GM23338 (cell line): ENCODE data around the gene FNDC3B. TPM values are rescaled to one million over a fixed set of nuclear protein-coding genes. Genes with fewer than 3 reads are reported as not detected.

Experiments
- ATAC-seq: fragments of 200-7000 bp; cut with Tn5 transposase; 3 replicates; pipeline ENCODE4 v1.9.1; 2020
- DNase-seq: peaks from one replicate; pipeline ENCODE4 v3.0.0-alpha.2; 2015; ENCODE audit warnings: low spot score
- H2AFZ ChIP-seq: fragments of 200-600 bp; sonication (generic); 2 replicates; pipeline ENCODE4 v1.8.0; 2016; ENCODE audit warnings: antibody characterized with exemption, mild to moderate bottlenecking, moderate library complexity
- H3F3A ChIP-seq: fragments of 200-600 bp; sonication (generic); replicated peaks from 2 replicates; pipeline ENCODE4 v1.8.0; 2017; ENCODE audit warnings: antibody characterized with exemption, mixed run types, low read depth
- H3K27ac ChIP-seq: fragments of 200-600 bp; sonication (generic); 2 replicates; pipeline ENCODE4 v1.6.1; 2016; ENCODE audit warnings: low read depth
- H3K27me3 ChIP-seq: fragments of 200-600 bp; sonication (generic); 2 replicates; pipeline ENCODE4 v1.8.0; 2016; ENCODE audit warnings: mild to moderate bottlenecking, mixed run types, moderate library complexity; ENCODE audit not compliant: insufficient read depth
- H3K36me3 ChIP-seq: fragments of 200-600 bp; sonication (generic); 2 replicates; pipeline ENCODE4 v1.8.0; 2016; ENCODE audit warnings: mild to moderate bottlenecking; ENCODE audit not compliant: insufficient read depth
- H3K4me1 ChIP-seq: fragments of 200-600 bp; sonication (generic); 2 replicates; pipeline ENCODE4 v1.8.0; 2016; ENCODE audit warnings: mild to moderate bottlenecking, moderate library complexity; ENCODE audit not compliant: insufficient read depth
- H3K4me2 ChIP-seq: fragments of 200-600 bp; sonication (generic); 2 replicates; pipeline ENCODE4 v1.7.1; 2017; ENCODE audit warnings: mixed run types
- H3K4me3 ChIP-seq: fragments of 200-600 bp; sonication (generic); 2 replicates; pipeline ENCODE4 v1.6.1; 2016; ENCODE audit warnings: mixed run types
- H3K79me2 ChIP-seq: fragments of 200-600 bp; sonication (generic); replicated peaks from 2 replicates; pipeline ENCODE4 v1.8.0; 2017; ENCODE audit warnings: mild to moderate bottlenecking; ENCODE audit not compliant: insufficient read depth
- H3K9me2 ChIP-seq: fragments of 200-600 bp; sonication (generic); 2 replicates; pipeline ENCODE4 v1.8.0; 2017; ENCODE audit not compliant: insufficient read depth
- H4K20me1 ChIP-seq: fragments of 200-600 bp; sonication (generic); replicated peaks from 2 replicates; pipeline ENCODE4 v1.8.0; 2017; ENCODE audit warnings: mild to moderate bottlenecking; ENCODE audit not compliant: insufficient read depth
- H3K27ac Mint-ChIP-seq: 2 replicates; pipeline ENCODE4 v1.8.0; 2020; ENCODE audit warnings: inconsistent platforms, mild to moderate bottlenecking, moderate library complexity, mixed read lengths
- H3K27me3 Mint-ChIP-seq: 3 replicates; pipeline ENCODE4 v1.8.0; 2022; ENCODE audit warnings: low read depth, mild to moderate bottlenecking, moderate library complexity, mixed read lengths, inconsistent platforms; ENCODE audit not compliant: insufficient read depth, poor library complexity
- H3K36me3 Mint-ChIP-seq: 3 replicates; pipeline ENCODE4 v1.8.0; 2021; ENCODE audit warnings: low read depth, mild to moderate bottlenecking, inconsistent platforms, moderate library complexity, mixed read lengths
- H3K4me1 Mint-ChIP-seq: 3 replicates; pipeline ENCODE4 v1.8.0; 2020; ENCODE audit warnings: mild to moderate bottlenecking, inconsistent platforms, mixed read lengths
- H3K4me3 Mint-ChIP-seq: 3 replicates; pipeline ENCODE4 v1.8.0; 2021; ENCODE audit warnings: moderate library complexity, mild to moderate bottlenecking, inconsistent platforms, mixed read lengths
- H3K9me3 Mint-ChIP-seq: 3 replicates; pipeline ENCODE4 v1.8.0; 2020; ENCODE audit warnings: moderate library complexity, mild to moderate bottlenecking, inconsistent platforms, mixed read lengths
- CREB1 ChIP-seq: fragments of 250-450 bp; sonication (Bioruptor Pico); IDR thresholded peaks from 2 replicates; pipeline ENCODE4 v1.5.0; 2020; ENCODE audit warnings: low read depth, mild to moderate bottlenecking, moderate library complexity
- EZH2 ChIP-seq: fragments of 200-600 bp; sonication (generic); IDR thresholded peaks from one replicate; pipeline ENCODE4 v1.8.0; 2017; ENCODE audit warnings: antibody characterized with exemption, mild to moderate bottlenecking, low read depth; ENCODE audit not compliant: unreplicated experiment
- EZH2phosphoT487 ChIP-seq: fragments of 200-600 bp; sonication (generic); IDR thresholded peaks from one replicate; pipeline ENCODE4 v1.8.1; 2018; ENCODE audit warnings: antibody characterized with exemption; ENCODE audit not compliant: unreplicated experiment
- JUNB ChIP-seq: IDR thresholded peaks from one replicate; pipeline ENCODE4 v1.6.1; 2016; ENCODE audit warnings: antibody characterized with exemption; ENCODE audit not compliant: unreplicated experiment
- NANOG ChIP-seq: IDR thresholded peaks from 2 replicates; pipeline ENCODE4 v1.6.1; 2016; ENCODE audit warnings: antibody characterized with exemption, borderline replicate concordance
- POLR2AphosphoS5 ChIP-seq: IDR thresholded peaks from 2 replicates; pipeline ENCODE4 v1.6.1; 2016; ENCODE audit warnings: antibody characterized with exemption, low read depth
- ZNF114 ChIP-seq: fragments of 250-450 bp; sonication (Bioruptor Pico); IDR thresholded peaks from 2 replicates; pipeline ENCODE4 v1.5.0; 2020; ENCODE audit warnings: mild to moderate bottlenecking, moderate library complexity
- ZNF331 ChIP-seq: fragments of 250-450 bp; sonication (Bioruptor Pico); IDR thresholded peaks from 2 replicates; pipeline ENCODE4 v1.5.0; 2020; ENCODE audit warnings: low read depth, mild to moderate bottlenecking, moderate library complexity
- polyA plus RNA-seq: library from polyadenylated mRNA; unstranded; fragments of >200 nt; fragmentation: Nextera tagmentation; extraction: Ambion mirVana; gene quantifications from 2 replicates; pipeline ENCODE4 v1.2.1, GENCODE V29; 2016
- total RNA-seq: library from RNA; depleted of rRNA; stranded (reverse); fragments of >200 nt; shearing (Covaris generic); gene quantifications from 2 replicates; pipeline ENCODE4 v1.2.3, GENCODE V29; 2014
- TF ChIP-seq, protein P1 (sequence below): IDR thresholded peaks from one replicate; pipeline ENCODE4 v1.6.1; 2018; ENCODE audit warnings: antibody characterized with exemption; ENCODE audit not compliant: unreplicated experiment
- TF ChIP-seq, protein P2 (sequence below): IDR thresholded peaks from 2 replicates; pipeline ENCODE4 v1.6.1; 2016; ENCODE audit warnings: antibody characterized with exemption
- TF ChIP-seq, protein P3 (sequence below): fragments of 250-450 bp; sonication (Bioruptor Pico); IDR thresholded peaks from 2 replicates; pipeline ENCODE4 v1.5.0; 2020; ENCODE audit warnings: mild to moderate bottlenecking, moderate library complexity

Gene FNDC3B
- total and polyA plus RNA-seq, 2 experiments from 2014 or later = 19.1 to 55.4 TPM

DNA sequence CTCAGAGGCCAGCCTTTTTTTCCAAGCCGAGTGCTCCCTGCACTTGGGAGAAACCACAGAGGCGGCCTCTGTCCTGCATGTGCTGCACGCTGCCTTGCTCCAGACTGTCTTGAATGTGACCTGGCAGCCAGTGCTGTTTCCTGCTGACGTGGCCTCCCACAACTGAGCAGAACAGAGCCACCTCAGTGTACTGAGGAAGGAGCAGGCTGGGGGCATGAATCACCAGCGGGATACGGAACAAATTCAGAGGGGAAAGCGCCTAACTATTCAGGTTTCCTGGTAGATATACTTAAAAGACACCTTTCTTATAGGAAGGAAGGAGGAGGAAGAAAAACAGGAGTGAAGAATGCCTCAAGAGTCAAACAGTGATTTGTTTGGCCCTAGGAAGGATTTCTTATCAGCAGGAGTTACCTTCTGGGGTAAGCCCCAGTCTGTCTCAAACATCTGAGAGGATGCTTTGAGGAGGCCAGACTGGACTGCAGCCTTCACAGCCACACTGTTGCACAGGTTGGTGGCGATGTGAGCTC lies 114.0 kb downstream of the FNDC3B start:
- Histone ChIP-seq H3K27me3 (no peaks in the 10 kb centered on the region), H3K36me3 (no peaks in the 10 kb centered on the region), H3K27ac (peak overlapping the region; percentile 40; the same call in 1 of the 2 replicates), H3K4me2 (no peak overlapping the region), H3K4me3 (no peak overlapping the region), H2AFZ (no peak overlapping the region), H3K9me2 (no peaks in the 10 kb centered on the region), H3K4me1 (peaks cover 75% of the 10 kb centered on the region), H4K20me1 (no peaks in the 10 kb centered on the region), H3F3A (peaks cover 6% of the 10 kb centered on the region; the same call in 1 of the 2 replicates), H3K79me2 (peaks cover 86% of the 10 kb centered on the region)
- peaks cover 81% of the 10 kb centered on the region for H3K4me1 Mint-ChIP-seq
- no peak overlapping the region; the same call in 2 of the 3 replicates for H3K4me3 Mint-ChIP-seq
- peaks cover 7% of the 10 kb centered on the region for H3K27me3 Mint-ChIP-seq
- TF ChIP-seq CREB1 (CRISPR knock-in tag) = no peak
- TF ChIP-seq EZH2 = no peak
- no peak for TF ChIP-seq JUNB
- TF ChIP-seq, protein P1, sequence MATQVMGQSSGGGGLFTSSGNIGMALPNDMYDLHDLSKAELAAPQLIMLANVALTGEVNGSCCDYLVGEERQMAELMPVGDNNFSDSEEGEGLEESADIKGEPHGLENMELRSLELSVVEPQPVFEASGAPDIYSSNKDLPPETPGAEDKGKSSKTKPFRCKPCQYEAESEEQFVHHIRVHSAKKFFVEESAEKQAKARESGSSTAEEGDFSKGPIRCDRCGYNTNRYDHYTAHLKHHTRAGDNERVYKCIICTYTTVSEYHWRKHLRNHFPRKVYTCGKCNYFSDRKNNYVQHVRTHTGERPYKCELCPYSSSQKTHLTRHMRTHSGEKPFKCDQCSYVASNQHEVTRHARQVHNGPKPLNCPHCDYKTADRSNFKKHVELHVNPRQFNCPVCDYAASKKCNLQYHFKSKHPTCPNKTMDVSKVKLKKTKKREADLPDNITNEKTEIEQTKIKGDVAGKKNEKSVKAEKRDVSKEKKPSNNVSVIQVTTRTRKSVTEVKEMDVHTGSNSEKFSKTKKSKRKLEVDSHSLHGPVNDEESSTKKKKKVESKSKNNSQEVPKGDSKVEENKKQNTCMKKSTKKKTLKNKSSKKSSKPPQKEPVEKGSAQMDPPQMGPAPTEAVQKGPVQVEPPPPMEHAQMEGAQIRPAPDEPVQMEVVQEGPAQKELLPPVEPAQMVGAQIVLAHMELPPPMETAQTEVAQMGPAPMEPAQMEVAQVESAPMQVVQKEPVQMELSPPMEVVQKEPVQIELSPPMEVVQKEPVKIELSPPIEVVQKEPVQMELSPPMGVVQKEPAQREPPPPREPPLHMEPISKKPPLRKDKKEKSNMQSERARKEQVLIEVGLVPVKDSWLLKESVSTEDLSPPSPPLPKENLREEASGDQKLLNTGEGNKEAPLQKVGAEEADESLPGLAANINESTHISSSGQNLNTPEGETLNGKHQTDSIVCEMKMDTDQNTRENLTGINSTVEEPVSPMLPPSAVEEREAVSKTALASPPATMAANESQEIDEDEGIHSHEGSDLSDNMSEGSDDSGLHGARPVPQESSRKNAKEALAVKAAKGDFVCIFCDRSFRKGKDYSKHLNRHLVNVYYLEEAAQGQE = no peak
- TF ChIP-seq POLR2AphosphoS5 = no peak
- TF ChIP-seq, protein P2, sequence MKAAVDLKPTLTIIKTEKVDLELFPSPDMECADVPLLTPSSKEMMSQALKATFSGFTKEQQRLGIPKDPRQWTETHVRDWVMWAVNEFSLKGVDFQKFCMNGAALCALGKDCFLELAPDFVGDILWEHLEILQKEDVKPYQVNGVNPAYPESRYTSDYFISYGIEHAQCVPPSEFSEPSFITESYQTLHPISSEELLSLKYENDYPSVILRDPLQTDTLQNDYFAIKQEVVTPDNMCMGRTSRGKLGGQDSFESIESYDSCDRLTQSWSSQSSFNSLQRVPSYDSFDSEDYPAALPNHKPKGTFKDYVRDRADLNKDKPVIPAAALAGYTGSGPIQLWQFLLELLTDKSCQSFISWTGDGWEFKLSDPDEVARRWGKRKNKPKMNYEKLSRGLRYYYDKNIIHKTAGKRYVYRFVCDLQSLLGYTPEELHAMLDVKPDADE = no peak
- TF ChIP-seq ZNF114 = no peak
- no peak for TF ChIP-seq EZH2phosphoT487
- TF ChIP-seq, protein P3, sequence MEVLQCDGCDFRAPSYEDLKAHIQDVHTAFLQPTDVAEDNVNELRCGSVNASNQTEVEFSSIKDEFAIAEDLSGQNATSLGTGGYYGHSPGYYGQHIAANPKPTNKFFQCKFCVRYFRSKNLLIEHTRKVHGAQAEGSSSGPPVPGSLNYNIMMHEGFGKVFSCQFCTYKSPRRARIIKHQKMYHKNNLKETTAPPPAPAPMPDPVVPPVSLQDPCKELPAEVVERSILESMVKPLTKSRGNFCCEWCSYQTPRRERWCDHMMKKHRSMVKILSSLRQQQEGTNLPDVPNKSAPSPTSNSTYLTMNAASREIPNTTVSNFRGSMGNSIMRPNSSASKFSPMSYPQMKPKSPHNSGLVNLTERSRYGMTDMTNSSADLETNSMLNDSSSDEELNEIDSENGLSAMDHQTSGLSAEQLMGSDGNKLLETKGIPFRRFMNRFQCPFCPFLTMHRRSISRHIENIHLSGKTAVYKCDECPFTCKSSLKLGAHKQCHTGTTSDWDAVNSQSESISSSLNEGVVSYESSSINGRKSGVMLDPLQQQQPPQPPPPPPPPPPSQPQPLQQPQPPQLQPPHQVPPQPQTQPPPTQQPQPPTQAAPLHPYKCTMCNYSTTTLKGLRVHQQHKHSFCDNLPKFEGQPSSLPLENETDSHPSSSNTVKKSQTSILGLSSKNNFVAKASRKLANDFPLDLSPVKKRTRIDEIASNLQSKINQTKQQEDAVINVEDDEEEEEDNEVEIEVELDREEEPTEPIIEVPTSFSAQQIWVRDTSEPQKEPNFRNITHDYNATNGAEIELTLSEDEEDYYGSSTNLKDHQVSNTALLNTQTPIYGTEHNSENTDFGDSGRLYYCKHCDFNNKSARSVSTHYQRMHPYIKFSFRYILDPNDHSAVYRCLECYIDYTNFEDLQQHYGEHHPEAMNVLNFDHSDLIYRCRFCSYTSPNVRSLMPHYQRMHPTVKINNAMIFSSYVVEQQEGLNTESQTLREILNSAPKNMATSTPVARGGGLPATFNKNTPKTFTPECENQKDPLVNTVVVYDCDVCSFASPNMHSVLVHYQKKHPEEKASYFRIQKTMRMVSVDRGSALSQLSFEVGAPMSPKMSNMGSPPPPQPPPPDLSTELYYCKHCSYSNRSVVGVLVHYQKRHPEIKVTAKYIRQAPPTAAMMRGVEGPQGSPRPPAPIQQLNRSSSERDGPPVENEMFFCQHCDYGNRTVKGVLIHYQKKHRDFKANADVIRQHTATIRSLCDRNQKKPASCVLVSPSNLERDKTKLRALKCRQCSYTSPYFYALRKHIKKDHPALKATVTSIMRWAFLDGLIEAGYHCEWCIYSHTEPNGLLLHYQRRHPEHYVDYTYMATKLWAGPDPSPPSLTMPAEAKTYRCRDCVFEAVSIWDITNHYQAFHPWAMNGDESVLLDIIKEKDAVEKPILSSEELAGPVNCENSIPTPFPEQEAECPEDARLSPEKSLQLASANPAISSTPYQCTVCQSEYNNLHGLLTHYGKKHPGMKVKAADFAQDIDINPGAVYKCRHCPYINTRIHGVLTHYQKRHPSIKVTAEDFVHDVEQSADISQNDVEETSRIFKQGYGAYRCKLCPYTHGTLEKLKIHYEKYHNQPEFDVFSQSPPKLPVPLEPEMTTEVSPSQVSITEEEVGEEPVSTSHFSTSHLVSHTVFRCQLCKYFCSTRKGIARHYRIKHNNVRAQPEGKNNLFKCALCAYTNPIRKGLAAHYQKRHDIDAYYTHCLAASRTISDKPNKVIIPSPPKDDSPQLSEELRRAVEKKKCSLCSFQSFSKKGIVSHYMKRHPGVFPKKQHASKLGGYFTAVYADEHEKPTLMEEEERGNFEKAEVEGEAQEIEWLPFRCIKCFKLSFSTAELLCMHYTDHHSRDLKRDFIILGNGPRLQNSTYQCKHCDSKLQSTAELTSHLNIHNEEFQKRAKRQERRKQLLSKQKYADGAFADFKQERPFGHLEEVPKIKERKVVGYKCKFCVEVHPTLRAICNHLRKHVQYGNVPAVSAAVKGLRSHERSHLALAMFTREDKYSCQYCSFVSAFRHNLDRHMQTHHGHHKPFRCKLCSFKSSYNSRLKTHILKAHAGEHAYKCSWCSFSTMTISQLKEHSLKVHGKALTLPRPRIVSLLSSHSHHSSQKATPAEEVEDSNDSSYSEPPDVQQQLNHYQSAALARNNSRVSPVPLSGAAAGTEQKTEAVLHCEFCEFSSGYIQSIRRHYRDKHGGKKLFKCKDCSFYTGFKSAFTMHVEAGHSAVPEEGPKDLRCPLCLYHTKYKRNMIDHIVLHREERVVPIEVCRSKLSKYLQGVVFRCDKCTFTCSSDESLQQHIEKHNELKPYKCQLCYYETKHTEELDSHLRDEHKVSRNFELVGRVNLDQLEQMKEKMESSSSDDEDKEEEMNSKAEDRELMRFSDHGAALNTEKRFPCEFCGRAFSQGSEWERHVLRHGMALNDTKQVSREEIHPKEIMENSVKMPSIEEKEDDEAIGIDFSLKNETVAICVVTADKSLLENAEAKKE (CRISPR knock-in tag) = no peak
- TF ChIP-seq NANOG = no peak
- TF ChIP-seq ZNF331 (CRISPR knock-in tag) = no peak
- DNase-seq = no peak
- 0 out of 3 replicates have a peak, but pooled peaks cover 3% of the 10 kb centered on the region for H3K36me3 Mint-ChIP-seq
- ATAC-seq = peak; percentile 25
- H3K9me3 Mint-ChIP-seq = no peaks in the 10 kb centered on the region
- H3K27ac Mint-ChIP-seq = peak overlapping the region; percentile 89
